NCI-H1092 treated with DMSO at 0.1 percent for 48 hours (cell line): ENCODE data around the gene TRAF3.

ENCODE experiments used
- DNase-seq: peaks from one replicate; lab custom pipeline; 2025; lab: John Stamatoyannopoulos, UW

Gene TRAF3

DNA sequence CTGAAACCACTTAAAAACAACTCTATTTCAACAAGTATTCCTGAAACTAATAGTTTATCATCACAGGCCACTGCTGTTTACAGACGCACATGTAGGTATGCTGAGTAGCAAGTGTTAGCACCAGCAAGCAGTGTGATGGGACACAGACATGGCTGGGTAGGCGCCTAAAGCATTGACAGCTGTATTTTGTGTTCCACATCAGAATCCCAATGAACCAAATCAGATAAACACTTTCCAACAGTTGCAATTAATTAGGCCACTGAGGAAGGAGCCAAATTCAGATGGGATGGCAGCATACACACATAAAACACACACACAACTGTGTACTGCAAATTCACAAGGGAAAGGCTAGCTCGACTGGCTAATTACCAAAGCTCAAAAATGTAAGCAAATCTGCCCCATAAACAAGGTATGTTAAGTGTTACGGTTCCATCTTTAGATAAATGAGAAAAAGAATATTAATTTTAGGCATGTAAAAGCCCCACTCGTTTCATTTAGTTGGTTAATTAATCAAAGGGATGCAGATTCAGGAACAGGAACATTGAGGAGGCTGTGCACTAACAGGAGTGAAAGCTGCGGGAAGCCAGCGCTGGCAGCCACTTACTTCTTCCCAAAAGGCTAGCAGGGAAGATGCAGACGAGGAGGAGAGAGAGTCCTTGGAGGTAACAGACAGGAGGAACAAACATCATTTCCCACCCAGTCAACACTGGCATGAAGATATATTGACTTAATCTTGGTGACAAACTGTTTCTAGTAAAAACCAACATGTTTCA is 178.6 kb downstream of the TRAF3 start:
- no peak for DNase-seq

DNA sequence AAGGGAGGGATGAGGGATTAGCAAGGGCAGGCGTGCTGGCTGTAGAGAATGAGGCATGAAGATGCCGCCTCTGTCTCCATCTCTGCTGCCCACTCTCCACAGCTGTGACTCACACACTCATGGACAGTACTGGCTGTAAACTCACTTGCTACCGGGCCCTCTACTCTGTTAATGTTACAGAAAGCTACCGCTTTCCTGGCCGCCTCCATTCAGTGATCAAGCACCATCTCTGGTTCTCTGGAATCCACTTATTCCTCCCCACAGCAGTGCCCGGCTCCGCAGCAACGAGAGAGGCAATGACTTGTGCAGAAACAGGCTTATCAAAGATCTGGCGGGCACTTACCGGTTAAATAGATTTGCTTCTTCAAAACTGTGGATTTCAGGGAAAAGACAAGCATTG is 180.0 kb downstream of the TRAF3 start:
- DNase-seq = no peak

- DNase-seq = no peak
Observed at GRCh38 chr14:102958461-102958860, 181.2 kb downstream of the TRAF3 start.
